Activated CD4-positive, alpha-beta T cell treated with anti-CD3 and anti-CD28 coated beads, Interleukin-2, amount 10 ng/mL, durations not matched to agents 24 days and 14 days (primary cell): ENCODE measurements around the gene NXT1. TPM values are rescaled to one million over a fixed set of nuclear protein-coding genes. Genes with fewer than 3 reads are reported as not detected.

Source experiments
- DNase-seq: peaks from one replicate; pipeline ENCODE4 v3.0.0; 2022
- H3K27ac Mint-ChIP-seq: one replicate; pipeline ENCODE4 v1.8.0; 2022; ENCODE audit warnings: mild to moderate bottlenecking, mixed read lengths
- H3K27me3 Mint-ChIP-seq: one replicate; pipeline ENCODE4 v1.8.0; 2022; ENCODE audit warnings: mixed read lengths
- H3K36me3 Mint-ChIP-seq: one replicate; pipeline ENCODE4 v1.8.0; 2022; ENCODE audit warnings: low read depth, mild to moderate bottlenecking, mixed read lengths
- H3K4me1 Mint-ChIP-seq: one replicate; pipeline ENCODE4 v1.8.0; 2021; ENCODE audit warnings: mixed read lengths
- H3K4me3 Mint-ChIP-seq: one replicate; pipeline ENCODE4 v1.8.0; 2022; ENCODE audit warnings: mild to moderate bottlenecking, moderate library complexity, mixed read lengths
- H3K9me3 Mint-ChIP-seq: one replicate; pipeline ENCODE4 v1.8.0; 2021; ENCODE audit warnings: mixed read lengths
- intact Hi-C: fragments of 100-400 bp; cut with micrococcal nuclease; formaldehyde crosslinking; loops from one replicate; pipeline ENCODE4 v1.15.1; 2023
- total RNA-seq: library from RNA; stranded (reverse); gene quantifications from 2 replicates; pipeline ENCODE4 v1.2.3, GENCODE V29; 2022

NXT1 gene
- total RNA-seq, 1 donor from 2014 or later = 59.9 TPM

GRCh38 chr20:23358923-23359593 is 8.5 kb downstream of the NXT1 start:
- DNase-seq = peak; percentile 65
- intact Hi-C loops = loop anchor here (1.0 kb wide), 1 partner anchor 9 kb away; the partner anchor contains the start of gene NXT1
- Mint-ChIP-seq H3K9me3 (no peaks in the 10 kb centered on the region), H3K27me3 (peaks cover 2% of the 10 kb centered on the region), H3K4me1 (peaks cover 36% of the 10 kb centered on the region), H3K36me3 (peaks cover 21% of the 10 kb centered on the region), H3K4me3 (no peak overlapping the region), H3K27ac (peak overlapping the region; percentile 81)

GRCh38 chr20:23360531-23360930 is 9.9 kb downstream of the NXT1 start:
- intact Hi-C loops = no loop called here
- no peaks in the 10 kb centered on the region for H3K9me3 Mint-ChIP-seq
- H3K4me3 Mint-ChIP-seq = peak overlapping the region; percentile 82
- no peak for DNase-seq
- peaks cover 25% of the 10 kb centered on the region for H3K36me3 Mint-ChIP-seq
- peak overlapping the region; percentile 93 for H3K27ac Mint-ChIP-seq
- peaks cover 46% of the 10 kb centered on the region for H3K4me1 Mint-ChIP-seq
- peaks cover 2% of the 10 kb centered on the region for H3K27me3 Mint-ChIP-seq

- Mint-ChIP-seq H3K36me3 (peaks cover 23% of the 10 kb centered on the region), H3K4me1 (peaks cover 48% of the 10 kb centered on the region), H3K4me3 (peak overlapping the region; percentile 82), H3K9me3 (no peaks in the 10 kb centered on the region), H3K27ac (peak overlapping the region; percentile 93), H3K27me3 (peaks cover 2% of the 10 kb centered on the region)
- DNase-seq = no peak
- intact Hi-C loops = loop anchor here (1.0 kb wide), 1 partner anchor 38 kb away; no protein-coding TSS in a partner anchor
Observed at GRCh38 chr20:23361119-23361475, 10.5 kb downstream of the NXT1 start.

DNA sequence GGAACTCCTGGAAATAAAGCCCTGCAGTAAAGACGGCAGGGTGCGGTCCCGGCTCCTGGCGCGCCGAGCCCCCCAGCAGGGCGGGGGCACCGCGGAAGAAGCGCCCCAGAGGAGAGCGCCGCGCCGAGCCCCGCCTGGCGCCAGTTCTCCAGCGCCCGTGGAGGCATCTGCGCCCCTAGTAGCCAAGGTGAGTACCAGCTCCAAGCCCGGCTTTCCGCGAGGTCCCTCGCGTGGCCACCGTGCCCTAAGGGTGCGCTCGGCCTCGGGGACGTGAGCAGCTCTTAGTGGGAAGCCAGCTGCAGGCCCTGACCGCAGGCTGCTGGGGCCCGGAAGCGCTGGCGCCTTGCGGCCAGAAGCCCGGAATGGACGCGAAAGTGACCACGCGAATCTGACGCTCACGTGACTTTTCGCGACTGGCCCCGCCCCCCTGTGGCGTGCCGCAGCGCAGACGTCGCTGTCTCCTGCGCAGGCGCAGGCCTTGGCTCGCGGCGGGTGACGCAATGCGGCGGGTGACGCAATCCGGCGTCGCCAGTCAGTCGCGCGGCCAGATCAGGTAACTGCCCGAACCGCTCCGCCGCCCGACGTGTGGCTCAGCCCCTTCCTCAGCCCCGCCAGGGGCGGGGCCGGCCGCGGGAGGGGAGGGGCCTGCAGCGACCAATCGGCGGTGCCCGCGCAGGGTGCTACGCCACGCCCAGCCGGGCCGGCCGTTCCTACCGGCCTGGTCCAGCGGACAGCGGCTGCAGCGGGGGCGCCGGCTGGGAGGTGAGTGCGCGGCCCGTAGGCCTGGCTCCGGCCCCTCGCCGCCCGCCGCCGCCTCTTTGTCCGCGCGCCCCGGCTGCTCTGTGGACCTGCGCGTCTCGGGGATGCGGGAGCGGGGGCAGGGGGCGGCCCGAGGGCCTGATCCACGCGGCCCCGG is 11.1 kb downstream of the NXT1 start, which contains the start of gene GZF1:
GZF1 (plus strand) TSS at position 707 of the 916 bp plus-strand sequence. CDS start 2,202 bp downstream, outside the sequence.
- Mint-ChIP-seq H3K4me3 (peak within 1 kb of the TSS; percentile 92), H3K36me3 (peaks cover 30% of the 10 kb centered on the region), H3K4me1 (peaks cover 53% of the 10 kb centered on the region), H3K9me3 (no peaks in the 10 kb centered on the region), H3K27me3 (peaks cover 2% of the 10 kb centered on the region), H3K27ac (peak within 1 kb of the TSS; percentile 94)
- intact Hi-C loops = loop anchor here (1.0 kb wide), 3 partner anchors 11 to 60 kb away; partner anchors contain the start of genes NAPB and NXT1
- peak; percentile 100 for DNase-seq

- peaks cover 2% of the 10 kb centered on the region for H3K27me3 Mint-ChIP-seq
- peaks cover 33% of the 10 kb centered on the region for H3K36me3 Mint-ChIP-seq
- DNase-seq = peak; percentile 81
- H3K9me3 Mint-ChIP-seq = no peaks in the 10 kb centered on the region
- H3K27ac Mint-ChIP-seq = peak overlapping the region; percentile 94
- intact Hi-C loops = loop anchor here (1.0 kb wide), 2 partner anchors 12 to 59 kb away; partner anchors contain the start of genes NAPB and NXT1
- H3K4me3 Mint-ChIP-seq = peak overlapping the region; percentile 92
- peaks cover 51% of the 10 kb centered on the region for H3K4me1 Mint-ChIP-seq
Observed at GRCh38 chr20:23362392-23363256, 12.0 kb downstream of the NXT1 start.

DNA sequence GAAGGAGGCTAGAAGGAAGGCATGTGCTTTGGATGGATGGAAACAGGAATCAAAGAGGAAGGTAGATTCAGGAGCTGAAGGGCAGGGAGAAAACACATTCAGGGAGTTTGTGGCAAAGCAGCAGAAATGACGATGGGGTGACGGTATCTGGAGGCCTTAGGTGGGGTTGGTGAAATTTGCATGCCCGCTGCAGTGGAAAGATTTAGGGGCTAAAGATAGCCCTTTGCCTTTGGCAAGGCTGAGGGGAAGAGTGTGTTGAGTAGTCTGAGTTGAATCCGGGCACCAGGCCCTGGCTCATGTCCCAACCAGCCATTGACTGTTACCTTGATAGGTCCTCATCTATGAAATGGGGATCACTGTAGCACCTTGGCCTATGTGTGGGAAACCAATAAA is 12.7 kb downstream of the NXT1 start:
- no peaks in the 10 kb centered on the region for H3K9me3 Mint-ChIP-seq
- H3K27me3 Mint-ChIP-seq = peaks cover 2% of the 10 kb centered on the region
- H3K27ac Mint-ChIP-seq = peak overlapping the region; percentile 94
- peak overlapping the region; percentile 92 for H3K4me3 Mint-ChIP-seq
- peaks cover 36% of the 10 kb centered on the region for H3K36me3 Mint-ChIP-seq
- no peak for DNase-seq
- peaks cover 52% of the 10 kb centered on the region for H3K4me1 Mint-ChIP-seq
- intact Hi-C loops = no loop called here

GRCh38 chr20:23365390-23366165 is 15.0 kb downstream of the NXT1 start:
- Mint-ChIP-seq H3K27me3 (peaks cover 2% of the 10 kb centered on the region), H3K9me3 (no peaks in the 10 kb centered on the region), H3K27ac (peak overlapping the region; percentile 60), H3K36me3 (peaks cover 55% of the 10 kb centered on the region), H3K4me3 (peak overlapping the region; percentile 51), H3K4me1 (peaks cover 48% of the 10 kb centered on the region)
- DNase-seq = no peak
- intact Hi-C loops = loop anchor here (1.0 kb wide), 1 partner anchor 35 kb away; no protein-coding TSS in a partner anchor

GRCh38 chr20:23366384-23366783 is 15.8 kb downstream of the NXT1 start:
- H3K4me1 Mint-ChIP-seq = peaks cover 44% of the 10 kb centered on the region
- DNase-seq = no peak
- peaks cover 62% of the 10 kb centered on the region for H3K36me3 Mint-ChIP-seq
- H3K27ac Mint-ChIP-seq = peak overlapping the region; percentile 70
- no peaks in the 10 kb centered on the region for H3K9me3 Mint-ChIP-seq
- H3K4me3 Mint-ChIP-seq = peak overlapping the region; percentile 58
- peaks cover 2% of the 10 kb centered on the region for H3K27me3 Mint-ChIP-seq
- intact Hi-C loops = loop anchor here (1.0 kb wide), 1 partner anchor 34 kb away; no protein-coding TSS in a partner anchor

- no peak for DNase-seq
- Mint-ChIP-seq H3K36me3 (peaks cover 71% of the 10 kb centered on the region), H3K27me3 (no peaks in the 10 kb centered on the region), H3K9me3 (no peaks in the 10 kb centered on the region), H3K27ac (peak overlapping the region; percentile 20), H3K4me3 (no peak overlapping the region), H3K4me1 (peaks cover 42% of the 10 kb centered on the region)
- intact Hi-C loops = no loop called here
Observed at GRCh38 chr20:23367770-23368169, 17.2 kb downstream of the NXT1 start.

GRCh38 chr20:23368316-23369071 is 17.9 kb downstream of the NXT1 start:
- no peak for DNase-seq
- Mint-ChIP-seq H3K27me3 (no peaks in the 10 kb centered on the region), H3K9me3 (no peaks in the 10 kb centered on the region), H3K27ac (no peak overlapping the region), H3K36me3 (peaks cover 67% of the 10 kb centered on the region), H3K4me1 (peaks cover 35% of the 10 kb centered on the region), H3K4me3 (no peak overlapping the region)
- intact Hi-C loops = no loop called here

- Mint-ChIP-seq H3K27me3 (no peaks in the 10 kb centered on the region), H3K9me3 (no peaks in the 10 kb centered on the region), H3K36me3 (peaks cover 71% of the 10 kb centered on the region), H3K27ac (no peak overlapping the region), H3K4me3 (no peak overlapping the region), H3K4me1 (peaks cover 28% of the 10 kb centered on the region)
- no peak for DNase-seq
- intact Hi-C loops = no loop called here
Observed at GRCh38 chr20:23369072-23369823, 18.7 kb downstream of the NXT1 start.
